Measurements from ENCODE around the gene KCNG2.
A peak's percentile ranks its signal among the peaks of the same experiment; 100 is the strongest.

The KCNG2 gene

DNA sequence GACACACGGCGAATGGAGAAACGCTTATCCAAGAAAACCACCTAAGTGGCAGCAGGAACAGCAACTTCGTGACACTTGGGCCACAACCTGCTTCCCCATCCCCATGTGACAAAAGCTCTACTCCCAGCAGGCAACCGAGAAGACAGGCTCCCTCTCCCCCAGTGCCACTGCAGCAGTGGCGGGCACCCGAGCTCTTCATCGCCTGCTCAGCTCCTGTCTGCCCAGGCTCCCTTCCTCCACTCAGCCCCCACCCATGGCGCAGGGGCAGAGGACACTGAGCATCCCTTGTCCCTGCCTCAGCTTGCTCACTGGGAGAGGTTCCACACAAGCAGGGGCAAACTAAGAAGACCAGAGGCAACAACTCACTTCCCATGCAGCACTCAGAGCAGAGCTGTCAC lies 130.8 kb downstream of the KCNG2 start:
- no peak for DNase-seq

DNA sequence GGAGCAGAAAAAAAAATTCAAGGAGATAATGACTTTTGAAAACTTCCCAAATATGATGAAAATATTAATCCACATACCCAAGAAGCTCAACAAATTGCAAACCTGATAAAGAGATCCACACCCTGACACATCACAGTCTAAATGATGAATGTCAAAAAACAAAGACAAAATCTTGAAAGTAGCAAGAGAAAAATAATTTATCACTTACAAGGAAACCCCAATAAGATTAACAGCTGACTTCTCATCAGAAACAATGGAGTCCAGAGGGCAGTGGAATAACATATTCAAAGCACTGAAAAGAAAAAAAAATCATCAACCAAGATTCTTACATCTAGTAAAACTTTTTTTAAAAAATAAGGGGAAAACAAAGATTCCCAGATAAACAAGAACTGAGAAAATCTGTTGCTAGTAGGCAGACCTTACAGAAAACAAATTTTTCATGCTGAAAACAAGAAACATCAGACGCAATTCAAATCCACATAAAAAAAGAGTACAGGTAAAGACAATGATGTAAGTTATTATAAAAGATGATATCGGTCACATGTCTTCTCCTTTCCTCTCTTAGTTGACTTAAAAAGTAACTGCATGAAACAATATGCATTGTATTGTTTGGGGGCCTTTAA lies 132.4 kb downstream of the KCNG2 start:
- DNase-seq, result no peak

DNA sequence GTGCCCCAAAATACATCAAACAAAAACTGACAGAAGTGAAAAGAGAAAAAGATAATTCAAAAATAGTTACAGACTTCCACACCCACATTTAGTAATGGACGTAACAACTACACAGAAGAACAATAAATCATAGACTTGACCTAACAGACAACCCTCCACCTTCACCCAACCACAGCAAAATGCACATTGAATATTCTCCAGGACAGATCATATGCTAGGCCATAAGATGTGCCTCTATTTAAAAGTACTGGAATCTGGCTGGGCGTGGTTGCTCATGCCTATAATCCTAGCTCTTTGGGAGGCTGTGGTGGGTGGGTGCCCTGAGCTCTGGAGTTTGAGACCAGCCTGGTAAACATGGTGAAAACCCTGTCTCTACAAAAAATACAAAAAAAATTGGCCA lies 133.7 kb downstream of the KCNG2 start:
- DNase-seq, result no peak

DNA sequence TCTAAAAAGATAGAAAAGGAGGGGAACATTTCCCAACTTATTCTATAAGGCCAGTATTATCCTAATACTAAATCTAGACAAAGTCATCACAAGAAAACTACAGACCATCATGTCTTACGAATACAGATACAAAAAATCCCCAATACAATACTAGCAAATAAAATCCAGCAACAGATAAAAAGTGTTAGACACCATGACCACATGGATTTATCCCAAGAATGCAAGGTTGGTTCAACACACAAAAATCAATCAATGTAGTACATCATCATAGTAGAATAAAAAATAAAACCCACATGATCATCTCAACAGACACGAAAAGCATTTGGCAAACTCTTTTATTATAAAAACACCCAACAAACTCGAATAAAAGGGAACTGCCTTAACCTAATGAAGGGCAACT lies 135.2 kb downstream of the KCNG2 start:
- DNase-seq, result no peak

DNA sequence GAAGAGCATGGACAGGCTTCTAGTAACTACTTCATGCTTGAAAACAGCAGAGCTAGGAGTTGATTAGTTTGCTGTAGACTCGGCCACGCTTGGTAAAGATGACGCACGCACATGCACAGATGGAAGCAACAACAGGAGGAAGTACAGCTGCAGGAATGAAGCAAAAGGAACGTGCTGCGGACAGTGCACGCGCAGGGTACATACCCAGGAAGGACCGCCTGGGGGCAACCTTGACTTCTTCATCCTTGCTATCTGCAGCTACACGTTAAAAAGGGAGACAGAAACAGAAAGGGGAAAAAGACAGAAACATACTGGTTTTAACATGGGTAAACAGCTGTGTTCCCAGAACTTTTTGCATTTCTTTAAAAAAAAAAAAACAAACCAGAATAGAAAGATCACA lies 136.0 kb downstream of the KCNG2 start:
- DNase-seq, result no peak

DNA sequence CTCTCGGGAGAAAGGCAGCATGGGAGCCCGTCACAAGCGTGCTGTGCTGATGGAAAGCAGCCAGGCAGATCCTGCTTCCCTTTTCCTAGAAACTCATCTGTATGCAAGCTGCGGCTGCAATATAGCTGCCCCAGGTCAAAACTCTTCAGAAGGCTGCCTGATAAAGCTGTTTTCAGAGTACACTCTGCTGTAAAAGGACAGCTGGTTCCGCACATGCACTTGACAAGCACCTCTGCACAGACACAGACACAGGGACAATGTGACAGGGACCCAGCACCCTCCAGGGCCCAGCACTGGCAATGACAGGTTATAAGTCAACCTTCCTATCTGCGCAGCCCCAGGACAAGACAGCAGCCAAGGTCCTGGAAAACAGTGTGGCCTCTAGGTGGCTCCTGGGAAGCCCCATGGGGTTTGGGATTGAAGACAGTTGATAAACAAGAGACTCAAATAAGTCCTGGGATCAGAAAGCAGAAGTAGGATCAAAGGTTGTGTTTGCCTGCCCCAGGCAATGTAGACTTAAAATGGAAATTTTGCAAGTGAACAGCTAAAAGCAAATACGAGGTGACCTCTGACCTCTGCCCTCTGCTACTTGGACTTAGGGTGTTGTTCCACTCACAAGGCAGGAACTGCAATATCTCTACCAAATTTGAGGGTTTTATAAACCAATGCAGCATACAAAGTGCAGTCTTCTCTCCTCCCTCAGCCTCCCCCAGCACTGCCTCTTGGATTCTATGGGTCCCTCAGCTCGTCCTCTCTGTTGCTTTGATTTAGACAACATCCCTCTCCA lies 136.8 kb downstream of the KCNG2 start:
- no peak for DNase-seq

DNA sequence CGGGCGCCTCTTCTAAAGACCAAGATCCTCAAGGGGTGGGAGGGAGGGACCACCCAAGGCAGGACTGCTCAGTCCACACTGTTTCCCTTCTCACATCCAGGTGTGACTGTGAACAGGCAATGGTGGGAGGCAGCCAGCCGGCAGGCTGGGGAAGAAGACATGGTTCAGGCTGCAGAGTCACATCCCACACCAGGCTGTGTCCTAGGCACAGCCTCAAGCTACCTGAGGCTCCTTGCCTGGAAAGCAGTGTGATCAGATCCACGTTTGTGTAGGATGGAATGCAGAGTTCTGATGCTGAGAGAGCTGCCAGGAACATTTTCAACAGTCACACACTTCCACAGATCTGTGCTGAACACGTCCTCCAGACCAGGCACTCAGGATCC lies 137.4 kb downstream of the KCNG2 start:
- no peak for DNase-seq

DNA sequence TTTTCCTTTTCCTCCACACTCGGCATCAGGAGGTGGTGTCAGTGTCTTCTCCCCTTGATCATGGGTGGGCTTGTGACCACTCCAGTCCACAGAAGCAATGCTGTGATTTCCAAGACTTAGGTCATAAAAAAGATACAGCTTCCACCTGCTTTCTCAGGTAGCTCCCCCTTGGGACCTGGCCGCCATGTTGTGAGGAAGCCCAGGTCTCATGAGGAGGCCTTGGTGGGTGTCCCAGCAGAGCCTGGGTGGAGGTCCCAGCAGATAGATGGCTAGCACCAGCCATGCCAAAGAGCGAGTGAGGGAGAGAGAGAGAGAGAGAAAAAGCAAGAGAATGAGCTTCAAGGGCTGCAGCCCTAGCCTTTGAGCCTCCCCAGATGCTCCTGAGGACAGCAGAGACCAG lies 137.8 kb downstream of the KCNG2 start:
- DNase-seq, result no peak

DNA sequence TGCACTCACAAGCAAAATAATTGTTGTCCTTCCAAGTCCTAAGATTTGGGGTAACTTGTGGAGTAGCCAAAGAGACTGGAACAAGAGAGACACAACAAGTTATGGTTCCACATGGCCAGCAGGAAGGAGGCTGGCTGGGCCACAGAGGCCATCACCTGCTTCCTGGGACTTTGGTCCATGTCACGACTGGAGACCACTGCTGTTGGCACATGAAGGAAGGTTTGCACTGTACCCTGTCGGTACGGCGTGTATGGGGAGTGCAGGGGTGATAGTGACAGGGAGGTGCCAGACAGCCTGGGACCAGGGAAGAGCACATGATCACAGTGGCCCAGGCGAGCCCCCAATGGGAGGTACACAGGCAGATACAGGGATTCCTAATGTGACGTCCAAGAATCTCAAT lies 138.2 kb downstream of the KCNG2 start:
- DNase-seq, result no peak

DNA sequence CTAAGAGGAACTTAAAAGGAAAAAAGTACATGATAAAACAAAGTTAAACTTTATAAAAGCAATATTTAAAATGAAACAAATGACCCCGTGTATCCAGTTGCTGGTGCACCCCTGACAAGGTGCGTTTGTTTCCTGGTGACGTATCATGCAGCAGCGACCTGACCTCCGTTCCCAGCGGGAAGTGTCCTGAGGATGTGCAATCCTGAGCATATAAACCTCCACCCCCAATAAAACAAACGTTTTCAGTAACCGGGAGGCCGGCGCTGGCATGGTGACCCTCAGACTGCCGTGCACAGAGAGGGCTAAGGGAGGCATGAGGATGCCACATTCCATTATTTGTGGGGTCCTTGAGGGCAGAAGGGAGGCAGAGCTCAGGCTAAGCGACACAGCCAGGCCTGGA lies 138.9 kb downstream of the KCNG2 start:
- no peak for DNase-seq

DNA sequence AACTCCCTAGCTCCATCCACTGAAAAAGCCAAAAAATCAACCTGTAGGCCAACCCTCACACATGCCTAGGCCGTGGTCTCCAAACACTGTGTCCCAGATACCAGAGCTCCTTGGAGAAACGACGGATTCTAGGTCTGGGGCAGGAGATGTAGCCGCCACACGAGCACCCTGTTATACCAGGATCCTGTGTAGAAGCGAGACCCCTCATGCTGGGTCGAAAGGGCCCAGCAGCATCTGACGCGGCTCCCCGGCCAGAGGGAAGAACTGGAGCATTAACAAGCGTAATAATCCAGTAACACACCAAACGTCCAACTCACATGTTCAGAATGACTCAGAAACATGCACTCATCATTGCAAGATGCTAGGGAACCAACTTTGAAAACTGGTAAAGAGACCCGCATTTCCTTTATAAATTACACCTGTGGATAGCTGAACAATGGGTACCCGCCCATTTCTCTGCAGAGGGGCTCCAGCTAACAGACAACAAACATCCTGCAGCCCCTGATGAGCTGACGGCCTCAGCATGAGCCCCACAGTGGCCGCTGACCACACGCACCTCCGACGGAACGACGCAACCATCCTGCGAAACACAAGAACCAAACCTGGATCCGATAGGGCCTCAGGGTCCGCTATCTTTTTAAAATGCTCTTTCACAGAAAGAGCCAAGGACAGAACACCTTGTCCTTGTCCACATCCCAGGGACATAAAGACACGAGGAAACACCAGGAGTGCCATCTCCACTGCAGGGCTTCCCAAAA lies 139.5 kb downstream of the KCNG2 start:
- no peak for DNase-seq

DNA sequence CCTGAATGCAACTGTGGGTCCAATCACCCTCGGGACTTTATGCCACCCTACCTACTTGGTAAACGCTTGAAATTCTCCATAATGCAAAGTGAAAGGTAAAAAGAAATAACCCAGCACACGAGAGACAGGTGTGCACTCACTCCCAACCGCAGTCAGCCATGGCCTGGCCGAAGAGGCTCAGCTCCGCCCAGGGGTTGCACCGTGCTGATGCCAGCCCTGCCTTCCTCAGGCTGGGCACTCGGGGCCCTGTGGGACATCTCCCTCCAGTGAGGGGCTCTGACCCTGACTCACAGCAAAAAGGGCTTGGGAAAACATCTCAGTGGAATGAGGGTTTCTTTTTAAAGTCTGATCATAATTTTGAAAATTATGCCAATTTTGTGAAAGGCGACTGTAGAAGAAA lies 140.5 kb downstream of the KCNG2 start:
- DNase-seq, result no peak

DNA sequence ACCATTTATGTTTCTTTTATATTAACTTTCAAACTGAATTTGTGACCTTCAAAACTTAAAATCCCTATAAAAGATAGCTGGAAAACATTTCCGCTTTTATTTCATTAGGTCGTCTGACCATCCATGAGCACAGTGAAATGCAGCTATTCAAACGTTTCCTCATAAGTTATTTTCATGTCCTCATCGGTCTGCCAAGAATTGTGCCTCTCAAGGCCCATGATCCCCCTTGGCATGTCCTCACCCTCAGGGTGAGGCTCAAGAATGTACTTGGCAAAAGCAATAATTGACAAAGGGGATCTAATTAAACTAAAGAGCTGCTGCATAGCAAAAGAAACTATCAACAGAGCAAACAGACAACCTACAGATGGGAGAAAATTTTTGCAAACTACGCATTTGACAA lies 141.4 kb downstream of the KCNG2 start:
- no peak for DNase-seq

DNA sequence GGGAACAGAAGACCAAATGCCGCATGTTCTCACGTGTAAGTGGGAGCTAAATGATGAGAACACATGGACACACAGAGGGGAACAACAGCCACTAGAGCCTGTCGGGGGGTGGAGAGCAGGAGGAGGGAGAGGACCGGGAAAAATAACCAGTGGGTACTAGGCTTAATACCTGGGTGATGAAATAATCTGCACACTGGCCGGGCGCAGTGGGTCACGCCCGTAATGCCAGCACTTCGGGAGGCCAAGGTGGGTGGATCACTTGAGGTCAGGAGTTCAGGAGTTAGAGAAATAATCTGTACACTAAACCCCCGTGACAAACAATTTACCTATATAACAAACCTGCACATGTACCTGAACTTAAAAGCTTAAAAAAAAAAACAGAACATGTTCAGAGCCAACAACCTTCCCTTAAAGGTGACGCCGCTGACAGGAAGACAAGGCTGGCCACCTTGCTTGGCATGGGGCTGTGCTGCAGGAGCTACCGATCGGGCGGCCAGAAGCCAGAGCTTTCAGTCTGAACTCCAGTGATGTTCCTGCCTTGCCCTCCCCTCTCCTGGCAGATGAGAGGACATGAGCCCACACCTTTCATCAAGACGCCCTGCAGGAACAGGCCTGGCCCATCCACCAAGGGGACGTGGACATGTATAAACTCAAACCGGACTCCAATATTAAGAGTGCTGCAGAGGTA lies 142.5 kb downstream of the KCNG2 start:
- DNase-seq, result no peak

DNA sequence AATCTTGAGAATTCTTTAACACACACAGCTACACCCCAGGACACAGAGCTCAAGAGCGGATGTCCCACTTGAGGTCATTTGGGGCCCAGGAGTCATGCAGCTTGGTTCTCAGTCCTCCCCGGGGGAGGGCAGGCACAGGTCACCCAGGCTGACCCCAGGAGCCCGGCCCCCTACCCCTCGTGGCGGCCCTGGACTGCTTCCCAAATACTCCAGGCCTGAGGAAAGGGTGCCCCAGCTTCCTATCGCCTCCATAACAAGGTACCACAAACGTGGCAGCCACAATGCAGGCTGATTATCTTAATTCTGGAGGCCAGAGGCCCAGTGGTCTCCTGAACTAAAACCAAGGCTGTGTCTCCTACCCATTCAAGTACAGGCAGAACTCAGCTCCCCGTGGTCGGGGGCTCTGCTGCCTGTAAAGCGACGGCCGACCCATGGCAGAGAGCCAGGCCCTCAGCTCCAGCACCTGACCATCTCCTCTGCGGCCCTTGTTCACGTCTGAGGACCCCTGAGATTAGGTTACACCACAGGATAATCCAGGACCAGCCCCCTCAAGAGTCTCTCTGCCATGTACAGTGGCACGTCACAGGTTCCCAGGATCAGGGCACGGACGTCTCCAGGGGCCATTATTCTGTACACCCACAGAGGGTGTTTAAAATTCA lies 143.2 kb downstream of the KCNG2 start:
- DNase-seq, result no peak

DNA sequence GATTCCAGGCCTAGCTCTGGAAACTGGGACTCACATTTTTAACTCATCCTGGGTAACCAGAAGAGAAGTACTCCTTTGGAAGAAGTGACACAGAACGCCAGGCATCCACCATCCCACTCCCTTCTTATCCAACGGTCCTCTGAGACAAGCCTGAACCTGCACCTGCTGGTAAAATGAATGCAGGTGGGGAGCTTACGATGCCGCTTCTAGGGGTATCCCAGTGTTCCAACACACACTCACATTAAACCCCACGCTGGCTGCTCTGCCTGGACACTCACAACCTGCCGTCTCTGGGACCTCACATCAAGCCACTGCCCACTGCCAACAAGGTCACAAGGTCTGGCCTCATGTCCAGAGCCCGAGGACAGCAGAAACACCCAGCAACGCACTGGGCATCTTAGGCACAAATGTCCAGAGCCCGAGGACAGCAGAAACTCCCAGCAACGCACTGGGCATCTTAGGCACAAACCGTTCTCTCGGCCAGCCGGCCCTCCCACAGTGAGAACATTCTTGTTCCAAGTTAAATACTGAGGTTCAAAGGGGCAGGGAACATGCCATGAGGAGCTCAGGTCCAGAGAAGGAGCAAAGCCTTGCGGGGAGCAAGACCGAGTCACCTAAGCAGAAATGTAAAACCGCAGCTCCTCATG lies 143.9 kb downstream of the KCNG2 start:
- DNase-seq, result no peak

DNA sequence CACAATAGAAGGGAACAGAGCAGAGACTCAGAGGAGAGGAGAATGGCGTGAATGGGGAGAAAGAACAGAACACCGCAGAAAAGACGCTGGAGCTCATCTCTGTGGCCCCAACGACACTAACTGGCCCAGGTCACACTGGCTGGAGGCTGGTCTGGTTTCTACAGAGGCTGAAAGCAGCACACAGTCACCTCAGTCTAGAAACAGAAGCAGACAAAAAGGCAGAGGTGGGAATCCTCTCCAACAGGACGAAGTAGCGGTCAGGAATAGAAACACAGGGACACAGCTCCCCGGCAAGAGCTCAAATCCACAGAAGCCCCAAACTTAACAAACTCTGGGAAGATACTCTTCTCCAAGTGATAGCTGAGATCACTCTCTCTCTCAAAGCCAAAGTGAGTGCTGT lies 144.5 kb downstream of the KCNG2 start:
- DNase-seq, result no peak

DNA sequence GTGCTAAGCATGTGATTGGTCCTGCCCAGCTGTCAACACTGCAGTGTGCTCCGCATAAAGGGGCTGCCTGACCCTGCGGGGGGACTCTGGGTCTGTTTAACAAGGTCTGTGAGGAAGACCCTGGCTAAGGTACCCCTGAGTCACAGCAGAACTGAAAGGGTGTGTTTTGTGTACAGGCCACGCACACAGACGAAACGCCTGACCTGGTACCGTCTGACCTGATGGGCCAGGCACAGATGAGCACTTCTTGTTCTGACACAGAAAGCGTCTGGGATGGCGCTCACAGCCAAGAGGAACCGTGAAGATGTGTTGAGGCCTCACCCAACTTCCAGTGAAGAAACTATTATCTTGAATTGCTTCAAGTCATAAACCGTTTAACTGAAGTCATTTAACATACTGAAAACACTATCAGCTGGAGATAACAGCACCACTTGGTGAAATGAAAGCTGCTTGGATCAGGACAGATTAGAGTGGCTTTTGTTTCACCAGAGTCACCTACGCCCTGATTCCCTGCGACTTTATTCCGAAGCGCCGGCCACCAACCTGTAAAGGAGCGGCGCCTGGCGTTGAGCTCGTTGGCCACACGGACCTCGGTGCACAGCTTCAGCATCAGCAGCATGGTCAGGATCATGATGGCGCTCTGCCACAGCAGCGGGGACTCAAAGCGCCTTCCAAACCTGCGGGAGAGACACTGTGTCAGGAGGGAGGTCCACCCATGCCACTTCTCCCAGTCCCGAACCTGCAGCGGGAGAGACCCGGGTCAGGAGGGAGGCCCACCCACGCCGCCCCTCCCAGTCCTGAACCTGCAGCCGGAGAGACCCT lies 145.3 kb downstream of the KCNG2 start:
- DNase-seq, result no peak

DNA sequence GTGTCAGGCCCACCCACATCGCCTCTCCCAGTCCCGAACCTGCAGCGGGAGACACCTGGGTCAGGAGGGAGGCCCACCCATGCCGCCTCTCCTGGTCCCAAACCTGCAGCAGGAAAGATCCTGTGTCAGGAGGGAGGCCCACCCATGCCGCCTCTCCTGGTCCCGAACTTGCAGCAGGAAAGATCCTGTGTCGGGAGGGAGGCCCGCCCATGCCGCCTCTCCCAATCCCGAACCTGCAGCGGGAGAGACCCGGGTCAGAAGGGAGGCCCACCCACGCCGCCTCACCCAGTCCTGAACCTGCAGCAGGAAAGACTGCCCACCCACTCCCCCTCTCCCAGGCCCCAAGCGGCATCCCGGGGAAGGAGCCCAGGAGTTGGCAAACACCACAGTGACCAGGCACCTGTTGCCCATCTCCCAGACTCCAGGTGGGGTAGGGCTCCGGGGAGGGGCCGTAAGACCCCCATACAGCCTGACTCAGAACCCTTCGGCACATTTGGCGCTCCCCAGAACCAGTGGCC lies 145.9 kb downstream of the KCNG2 start:
- no peak for DNase-seq

DNA sequence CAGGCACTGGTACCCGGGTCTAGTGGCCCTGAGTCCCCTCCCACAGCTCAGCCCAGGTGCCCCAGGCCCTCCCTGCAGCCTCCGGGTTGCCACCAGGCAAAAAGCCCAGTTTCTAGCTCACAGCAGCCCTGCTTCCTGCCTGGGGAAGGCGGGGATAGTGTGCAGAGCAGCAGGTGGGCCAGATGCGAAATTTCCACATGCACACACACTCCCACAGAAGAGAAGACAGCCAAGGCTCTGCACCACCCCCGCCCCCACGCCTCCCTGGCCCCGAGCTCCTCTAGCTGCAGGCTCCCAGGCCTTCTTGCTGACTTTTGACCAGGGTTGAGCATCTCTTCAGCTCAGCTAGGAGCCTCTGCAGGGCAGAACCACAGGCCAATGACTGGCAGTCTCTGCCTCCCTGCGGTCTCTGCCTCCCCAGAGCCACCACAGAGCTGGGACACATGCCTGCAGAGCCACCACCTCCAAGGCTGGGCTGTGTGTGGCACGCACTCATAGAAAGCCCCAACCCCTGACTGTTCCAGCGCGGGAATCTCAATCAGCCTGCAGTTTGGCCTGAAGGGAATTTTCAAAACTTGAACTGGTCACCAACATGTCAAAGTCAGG lies 146.5 kb downstream of the KCNG2 start:
- peak in 1 of 2 donors; percentile 29 for DNase-seq

DNA sequence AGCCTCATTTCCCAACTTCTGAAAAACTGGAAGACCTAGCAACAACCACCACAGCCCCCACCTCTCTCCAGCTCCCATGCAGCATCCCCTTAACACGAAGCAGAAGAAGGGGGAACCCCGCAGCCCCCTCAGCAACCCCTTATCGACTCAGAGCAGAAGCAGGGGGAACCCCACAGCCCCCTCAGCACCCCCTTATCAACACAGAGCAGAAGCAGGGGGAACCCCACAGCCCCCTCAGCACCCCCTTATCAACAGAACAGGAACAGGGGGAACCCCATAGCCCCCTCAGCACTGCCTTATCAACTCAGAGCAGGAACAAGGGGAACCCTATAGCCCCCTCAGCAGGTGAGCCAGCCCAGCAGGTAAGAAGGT lies 147.0 kb downstream of the KCNG2 start:
- DNase-seq, result no peak

All from hippocampal formation (tissue), 2 donors.